GOT3 (cell line): Measurements from ENCODE around the gene PAOX.

Experiments
- DNase-seq: peaks from one replicate; lab custom pipeline; 2025; ENCODE audit warnings: mixed read lengths; lab: John Stamatoyannopoulos, UW

PAOX gene

DNA sequence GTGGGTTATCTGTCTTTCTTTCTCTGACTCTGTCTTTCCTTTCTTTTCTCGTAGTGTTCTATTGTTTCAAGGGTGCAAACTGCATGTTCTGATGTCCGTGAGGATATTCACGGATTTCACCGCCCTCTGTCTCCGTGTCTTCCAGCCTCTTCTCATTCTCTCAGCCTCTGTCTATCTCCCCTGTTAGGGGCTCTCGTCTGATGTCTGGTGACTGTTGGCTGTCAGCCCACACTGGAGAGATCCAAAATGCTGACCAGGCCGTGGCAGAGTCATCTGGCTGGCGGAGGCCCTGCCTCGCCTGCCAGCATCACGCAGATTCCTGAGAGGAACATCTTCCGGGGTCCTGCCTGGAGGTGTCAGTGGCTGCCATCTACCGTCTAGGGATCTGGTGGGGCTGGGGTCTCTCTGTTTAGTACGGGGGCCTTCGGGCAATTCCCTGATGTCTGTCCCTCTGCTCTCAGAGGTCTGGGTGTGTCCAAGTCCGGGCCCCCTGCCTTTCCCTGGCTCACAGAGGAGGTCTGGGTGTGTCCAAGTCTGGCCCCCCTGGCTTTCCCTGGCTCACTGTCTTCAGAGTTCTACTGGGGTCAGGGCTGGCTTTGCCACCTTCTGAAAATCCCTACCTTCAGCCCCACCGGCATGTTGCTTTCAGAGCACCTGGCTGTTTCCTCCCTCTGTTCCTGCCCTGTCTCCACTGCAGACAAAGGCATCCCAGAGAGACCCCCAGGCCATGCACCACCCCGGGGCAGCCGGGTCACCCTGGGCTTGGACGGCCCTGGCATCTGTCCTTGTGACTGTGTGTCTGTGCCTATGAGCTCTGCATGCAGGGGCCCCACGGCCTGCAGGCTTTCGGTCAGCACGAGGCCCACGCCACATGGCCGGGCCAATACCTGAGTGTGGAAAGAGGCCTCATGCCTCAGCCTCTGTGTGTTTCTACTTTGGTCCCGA is 60.7 kb downstream of the PAOX start:
- DNase-seq: no peak

DNA sequence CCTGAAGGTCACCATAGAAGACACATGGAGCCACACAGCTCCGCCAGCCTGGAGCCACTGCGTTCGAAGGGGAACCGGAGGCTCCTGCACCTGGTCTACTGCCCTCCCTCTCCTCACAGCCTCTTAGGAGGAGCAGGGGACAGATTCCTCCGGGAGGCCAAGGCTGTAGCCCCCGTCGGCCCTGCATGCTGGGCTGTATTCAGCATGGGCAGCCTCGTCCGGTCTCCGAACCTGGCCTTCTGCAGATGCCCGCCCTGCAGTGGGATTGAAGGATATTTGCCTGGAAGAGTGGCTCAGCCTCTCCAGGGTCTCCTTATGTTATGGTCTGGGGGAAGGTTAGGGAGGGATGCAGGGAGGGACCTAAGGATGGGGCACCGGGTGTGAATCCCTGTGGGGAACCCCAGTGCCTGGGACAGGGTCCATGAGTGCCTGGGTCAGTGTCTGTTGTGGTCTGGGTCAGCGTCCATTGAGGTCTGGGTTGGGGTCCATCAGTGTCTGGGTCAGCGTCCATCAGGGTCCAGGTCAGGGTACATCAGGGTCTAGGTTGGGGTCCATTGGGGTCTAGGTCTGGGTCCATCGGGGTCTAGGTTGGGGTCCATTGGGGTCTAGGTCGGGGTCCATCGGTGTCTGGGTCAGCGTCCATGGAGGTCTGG is 61.7 kb downstream of the PAOX start:
- no peak for DNase-seq
